Measurements from ENCODE around the gene FAM118B.

DNA sequence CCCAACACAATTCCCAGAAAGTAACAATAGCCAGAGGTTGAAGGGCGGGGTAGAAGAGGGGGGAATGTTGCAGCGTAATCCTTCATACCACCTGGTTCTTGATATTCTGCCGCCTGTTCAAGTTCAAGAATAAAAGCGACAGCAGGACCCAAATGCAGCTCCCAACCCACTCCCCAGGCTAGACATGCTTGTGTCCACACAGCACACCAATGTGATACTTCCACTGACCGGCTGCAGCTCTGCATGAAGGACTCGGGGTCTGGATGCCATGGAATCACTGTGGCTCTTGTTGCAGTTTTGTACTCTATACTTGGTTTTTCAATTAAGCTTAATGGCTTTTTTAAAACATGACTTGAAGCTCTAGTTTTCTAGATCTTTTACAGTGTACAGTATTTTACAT lies 50.6 kb downstream of the FAM118B start:
- no peak for TF ChIP-seq CTCF (conservative IDR thresholded peaks at IDR 0.05 in 1 of 2, IDR thresholded peaks at IDR 0.05 in 1 of 2; ENCODE audit: low read depth in 1 of 2, low read length in 2 of 2)
- TF ChIP-seq EZH2 (IDR thresholded peaks at IDR 0.05; ENCODE audit: low read length, missing control alignments): no peak
